ENCODE results near the gene CCND1.

- TF ChIP-seq CTCF (IDR thresholded peaks at IDR 0.05; ENCODE audit: control extremely low read depth in 1 of 3, insufficient read depth in 1 of 3, low read depth in 1 of 3, low read length in 3 of 3), result no peak
- TF ChIP-seq RBBP5 (IDR thresholded peaks at IDR 0.05; ENCODE audit: borderline replicate concordance, low read depth, low read length), result no peak
- no peak for TF ChIP-seq EZH2 (IDR thresholded peaks at IDR 0.05; ENCODE audit: low read depth, low read length, severe bottlenecking)
- no peak for TF ChIP-seq HDAC2 (IDR thresholded peaks at IDR 0.05; ENCODE audit: borderline replicate concordance in 1 of 2, low read depth in 2 of 2, low read length in 2 of 2)
These were observed 41.5 kb upstream of the CCND1 start for GRCh38 chr11:69599502-69599901.

Measured in H1 (cell line).